ENCODE results near the gene POU6F2.

- no peak for TF ChIP-seq EZH2phosphoT487 (IDR thresholded peaks at IDR 0.05; ENCODE audit: borderline replicate concordance)
- no peak for TF ChIP-seq CTCF (conservative IDR thresholded peaks at IDR 0.05; ENCODE audit: low read length)
These were observed 511.0 kb downstream of the POU6F2 start for GRCh38 chr7:39488467-39489393.

All from Loucy (cell line).